Liver (tissue), 9 donors: Measurements from ENCODE around the gene LIPC. TPM values are rescaled to one million over a fixed set of nuclear protein-coding genes. Genes with fewer than 3 reads are reported as not detected.

Source experiments
- DNase-seq: peaks from one replicate; pipeline ENCODE4 v3.0.0-alpha.2; 2017; ENCODE audit warnings: low spot score
- H3K27ac ChIP-seq, 2 donors: one replicate each; pipeline ENCODE4 v1.7.0; 2013; ENCODE audit warnings: inconsistent platforms in 2 of 2, low read length in 2 of 2, control low read depth in 1 of 2, low read depth in 1 of 2, mild to moderate bottlenecking in 1 of 2
- H3K27me3 ChIP-seq, 4 donors: one replicate each; pipeline versions ENCODE4 v1.6.1 to v1.7.0; 2013; ENCODE audit warnings: low read length in 3 of 4, inconsistent platforms in 1 of 4, mild to moderate bottlenecking in 1 of 4, moderate library complexity in 1 of 4; ENCODE audit not compliant: control insufficient read depth in 4 of 4, insufficient read depth in 4 of 4
- H3K36me3 ChIP-seq, 4 donors: one replicate each; pipeline versions ENCODE4 v1.6.1 to v1.7.0; 2013; ENCODE audit warnings: low read length in 3 of 4, mild to moderate bottlenecking in 3 of 4, low read depth in 1 of 4, moderate library complexity in 1 of 4; ENCODE audit not compliant: control insufficient read depth in 4 of 4, insufficient read depth in 3 of 4
- H3K4me1 ChIP-seq, 4 donors: one replicate each; pipeline versions ENCODE4 v1.6.1 to v1.7.0; 2013; ENCODE audit warnings: low read length in 3 of 4, mild to moderate bottlenecking in 3 of 4, moderate library complexity in 1 of 4; ENCODE audit not compliant: control insufficient read depth in 4 of 4, insufficient read depth in 4 of 4
- H3K4me3 ChIP-seq, 3 donors: one replicate each; pipeline versions ENCODE4 v1.6.1 to v1.7.0; 2013; ENCODE audit warnings: low read length in 3 of 3, control low read depth in 1 of 3, low read depth in 1 of 3, mild to moderate bottlenecking in 1 of 3
- H3K9ac ChIP-seq, 2 donors: one replicate each; pipeline ENCODE4 v1.7.0; 2013; ENCODE audit warnings: low read length in 2 of 2, mild to moderate bottlenecking in 2 of 2, moderate library complexity in 2 of 2, control low read depth in 1 of 2, low read depth in 1 of 2
- H3K9me3 ChIP-seq, 4 donors: one replicate each; pipeline versions ENCODE4 v1.6.1 to v1.7.0; 2013; ENCODE audit warnings: low read length in 3 of 4; ENCODE audit not compliant: control insufficient read depth in 4 of 4
- CTCF ChIP-seq: fragments of 150-350 bp; IDR thresholded peaks from 2 replicates; pipeline ENCODE4 v1.5.1; 2017; ENCODE audit warnings: improper control_type of control experiment, low read depth, low read length; ENCODE audit not compliant: missing input control
- EGR1 ChIP-seq, 2 donors: IDR thresholded peaks; 2 replicates each; pipeline ENCODE4 v1.6.1; 2016 to 2018; ENCODE audit warnings: antibody characterized with exemption in 2 of 2, low read depth in 2 of 2
- FOXA2 ChIP-seq: IDR thresholded peaks from 2 replicates; pipeline ENCODE4 v1.6.1; 2016; ENCODE audit warnings: antibody characterized with exemption
- GABPA ChIP-seq, 2 donors: IDR thresholded peaks in 1 of 2; conservative IDR thresholded peaks in 1 of 2; 2 replicates each; pipeline ENCODE4 v1.6.1; 2016; ENCODE audit warnings: antibody characterized with exemption in 2 of 2, mild to moderate bottlenecking in 1 of 2, moderate library complexity in 1 of 2
- JUND ChIP-seq, 2 donors: IDR thresholded peaks; 2 replicates each; pipeline ENCODE4 v1.6.1; 2016; ENCODE audit warnings: antibody characterized with exemption in 2 of 2
- NR2F2 ChIP-seq: IDR thresholded peaks from 2 replicates; pipeline ENCODE4 v1.6.1; 2016; ENCODE audit warnings: antibody characterized with exemption
- RAD21 ChIP-seq, 2 donors: IDR thresholded peaks; 2 replicates each; pipeline ENCODE4 v1.6.1; 2016; ENCODE audit warnings: antibody characterized with exemption in 2 of 2, mild to moderate bottlenecking in 2 of 2
- REST ChIP-seq: IDR thresholded peaks from 2 replicates; pipeline ENCODE4 v1.6.1; 2016; ENCODE audit warnings: antibody characterized with exemption, mild to moderate bottlenecking
- TAF1 ChIP-seq: conservative IDR thresholded peaks from 2 replicates; pipeline ENCODE4 v1.6.1; 2016; ENCODE audit warnings: antibody characterized with exemption, mild to moderate bottlenecking
- YY1 ChIP-seq: IDR thresholded peaks from 2 replicates; pipeline ENCODE4 v1.6.1; 2016; ENCODE audit warnings: antibody characterized with exemption, mild to moderate bottlenecking
- ZBTB33 ChIP-seq: IDR thresholded peaks from 2 replicates; pipeline ENCODE4 v1.6.1; 2016; ENCODE audit warnings: antibody characterized with exemption
- WGBS: extraction: QIAGEN DNeasy Blood & Tissue Kit; methylation state at CpG from one replicate; pipeline ENCODE4 v1.1.7; 2013; 5-methylcytosine and 5-hydroxymethylcytosine counted together
- polyA plus RNA-seq, 2 donors: library from polyadenylated mRNA; stranded (reverse) in 1 of 2; unstranded in 1 of 2; fragments of 200-250 nt in 1 of 2; fragments of >200 nt in 1 of 2; fragmentation: Nextera tagmentation in 1 of 2; extraction: Ambion mirVana in 1 of 2; gene quantifications; one replicate each; pipeline versions ENCODE4 v1.2.1 to v1.2.3, GENCODE V29; 2013 to 2015
- total RNA-seq, 2 donors: library from RNA; depleted of rRNA; stranded (reverse); fragments of >200 nt; gene quantifications; one replicate each; pipeline ENCODE4 v1.2.3, GENCODE V29; 2014
- TF ChIP-seq, protein P1 (sequence below): IDR thresholded peaks from 2 replicates; pipeline ENCODE4 v1.6.1; 2016; ENCODE audit warnings: antibody characterized with exemption
- donor health status: healthy.
- donor health status: healthy.
- donor health status: healthy.
- donor health status: healthy.
- donor health status: healthy.

LIPC gene
- total and polyA plus RNA-seq, 4 donors = 60.1 to 268 (median 131) TPM

GRCh38 chr15:58558777-58559176, 127.0 kb downstream of the LIPC start (continued):
- TF ChIP-seq GABPA (IDR thresholded peaks at IDR 0.05 in 1 of 2, conservative IDR thresholded peaks at IDR 0.05 in 1 of 2) = no peak

- no peak overlapping the region for H3K27ac ChIP-seq
- H3K9me3 ChIP-seq = no peaks in the 10 kb centered on the region
- H3K27me3 ChIP-seq = no peaks in the 10 kb centered on the region
- WGBS = 75% methylated on average over 6 of the region's 6 CpGs
- DNase-seq = no peak
- no peak overlapping the region for H3K9ac ChIP-seq
- H3K36me3 ChIP-seq = peaks cover 1 to 13% (median 9%) of the 10 kb centered on the region in 4 donors
- H3K4me1 ChIP-seq = peaks cover 0 to 6% (median 1%) of the 10 kb centered on the region in 4 donors
- TF ChIP-seq JUND (IDR thresholded peaks at IDR 0.05) (no peak), TAF1 (no peak), REST (no peak), CTCF (no peak), NR2F2 (no peak), RAD21 (IDR thresholded peaks at IDR 0.05) (no peak), FOXA2 (no peak), YY1 (no peak), ZBTB33 (no peak), EGR1 (IDR thresholded peaks at IDR 0.05; ENCODE audit: low read depth in 2 of 2) (no peak)
- TF ChIP-seq, protein P1, sequence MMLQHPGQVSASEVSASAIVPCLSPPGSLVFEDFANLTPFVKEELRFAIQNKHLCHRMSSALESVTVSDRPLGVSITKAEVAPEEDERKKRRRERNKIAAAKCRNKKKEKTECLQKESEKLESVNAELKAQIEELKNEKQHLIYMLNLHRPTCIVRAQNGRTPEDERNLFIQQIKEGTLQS = no peak
- no peak overlapping the region for H3K4me3 ChIP-seq
Observed at GRCh38 chr15:58559904-58560588, 128.3 kb downstream of the LIPC start.

GRCh38 chr15:58561321-58561720, 129.5 kb downstream of the LIPC start:
- Histone ChIP-seq H3K27ac (no peak overlapping the region), H3K9me3 (no peaks in the 10 kb centered on the region), H3K36me3 (peaks cover 1 to 16% (median 10%) of the 10 kb centered on the region in 4 donors), H3K9ac (no peak overlapping the region), H3K4me3 (no peak overlapping the region), H3K27me3 (no peaks in the 10 kb centered on the region), H3K4me1 (peaks cover 0 to 4% (median 1%) of the 10 kb centered on the region in 4 donors)
- no peak for TF ChIP-seq YY1
- no peak for DNase-seq
- 0% methylated on average over 1 of the region's 1 CpG for WGBS
